Measurements from ENCODE around the gene SEC16A. TPM values are rescaled to one million over a fixed set of nuclear protein-coding genes. Genes with fewer than 3 reads are reported as not detected.

The SEC16A gene
- total and polyA plus RNA-seq, 2 donors (not counting 3 experiments of a cell fraction or from before 2014, with no cell fraction given): 34.5 to 80.6 TPM

DNA sequence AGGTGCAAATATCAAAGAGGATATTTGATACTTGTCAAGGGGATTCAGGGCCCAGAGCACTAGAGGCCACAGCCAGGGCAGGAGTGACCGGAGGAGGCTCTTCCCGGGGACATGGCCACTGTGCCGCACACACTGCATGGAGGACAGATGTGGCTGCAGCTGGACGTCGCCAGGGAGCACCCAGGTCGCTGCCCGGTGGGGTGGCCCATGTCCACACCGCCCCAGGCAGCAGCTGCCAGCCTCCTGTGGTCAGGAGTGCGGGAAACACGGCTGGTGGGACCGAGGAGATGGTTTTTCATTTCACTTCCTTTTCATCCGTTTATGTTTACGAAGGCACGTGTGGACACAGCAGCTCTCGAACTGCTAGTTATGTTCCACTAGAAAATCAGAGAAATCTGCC, 15.1 kb downstream of the SEC16A start:
- ChIA-PET CTCF (no interaction called here), POLR2A (no interaction called here)
- Histone ChIP-seq H3K36me3 (ENCODE audit: control insufficient read depth in 2 of 2, extremely low read depth in 1 of 2, insufficient read depth in 2 of 2, low read length in 2 of 2) (peaks cover 41 to 79% of the 10 kb centered on the region in 2 experiments), H3K4me2 (ENCODE audit: insufficient read depth, low read length) (no peak overlapping the region), H3K27ac (ENCODE audit: insufficient read depth, low read depth, low read length) (no peak overlapping the region), H3K4me3 (replicated peaks in 1 of 3; ENCODE audit: insufficient read depth in 1 of 3, low read depth in 1 of 3, low read length in 3 of 3) (no peak overlapping the region), H3K9me1 (replicated peaks; ENCODE audit: control insufficient read depth, extremely low read depth, insufficient read depth, low read length) (no peaks in the 10 kb centered on the region), H4K20me1 (replicated peaks; ENCODE audit: control insufficient read depth, extremely low read depth, insufficient read depth, low read length) (no peaks in the 10 kb centered on the region), H3K79me2 (ENCODE audit: control insufficient read depth, insufficient read depth, low read length) (peaks cover 35% of the 10 kb centered on the region), H3K9ac (replicated peaks; ENCODE audit: extremely low read depth, insufficient read depth, low read length) (no peak overlapping the region), H3K4me1 (ENCODE audit: control insufficient read depth, extremely low read depth, insufficient read depth, low read length) (no peaks in the 10 kb centered on the region), H3K9me3 (replicated peaks; ENCODE audit: control insufficient read depth, insufficient read depth, low read length) (no peaks in the 10 kb centered on the region), H3K27me3 (ENCODE audit: control insufficient read depth in 2 of 2, insufficient read depth in 2 of 2, low read length in 2 of 2) (no peaks in the 10 kb centered on the region), H2AFZ (ENCODE audit: low read depth, low read length) (no peak overlapping the region)
- DNase-seq (ENCODE audit: low read depth, low spot score) (no peak), FAIRE-seq (no peak)
- TF ChIP-seq POLR2A (IDR thresholded peaks at IDR 0.05; ENCODE audit: low read depth, low read length) (no peak), POLR2AphosphoS5 (IDR thresholded peaks at IDR 0.05; ENCODE audit: insufficient read depth, low read depth, low read length) (no peak), JUN (IDR thresholded peaks at IDR 0.05; ENCODE audit: borderline replicate concordance, insufficient read depth, insufficient read length, low read depth) (no peak), EZH2 (IDR thresholded peaks at IDR 0.05; ENCODE audit: borderline replicate concordance, low read depth, low read length, severe bottlenecking) (no peak), GATA2 (IDR thresholded peaks at IDR 0.05; ENCODE audit: insufficient read depth, insufficient read length, low read depth, low read length) (no peak), FOS (IDR thresholded peaks at IDR 0.05; ENCODE audit: borderline replicate concordance, insufficient read depth, low read length) (no peak), MYC (IDR thresholded peaks at IDR 0.05; ENCODE audit: low read depth, low read length) (no peak)
- TF ChIP-seq, protein P1, sequence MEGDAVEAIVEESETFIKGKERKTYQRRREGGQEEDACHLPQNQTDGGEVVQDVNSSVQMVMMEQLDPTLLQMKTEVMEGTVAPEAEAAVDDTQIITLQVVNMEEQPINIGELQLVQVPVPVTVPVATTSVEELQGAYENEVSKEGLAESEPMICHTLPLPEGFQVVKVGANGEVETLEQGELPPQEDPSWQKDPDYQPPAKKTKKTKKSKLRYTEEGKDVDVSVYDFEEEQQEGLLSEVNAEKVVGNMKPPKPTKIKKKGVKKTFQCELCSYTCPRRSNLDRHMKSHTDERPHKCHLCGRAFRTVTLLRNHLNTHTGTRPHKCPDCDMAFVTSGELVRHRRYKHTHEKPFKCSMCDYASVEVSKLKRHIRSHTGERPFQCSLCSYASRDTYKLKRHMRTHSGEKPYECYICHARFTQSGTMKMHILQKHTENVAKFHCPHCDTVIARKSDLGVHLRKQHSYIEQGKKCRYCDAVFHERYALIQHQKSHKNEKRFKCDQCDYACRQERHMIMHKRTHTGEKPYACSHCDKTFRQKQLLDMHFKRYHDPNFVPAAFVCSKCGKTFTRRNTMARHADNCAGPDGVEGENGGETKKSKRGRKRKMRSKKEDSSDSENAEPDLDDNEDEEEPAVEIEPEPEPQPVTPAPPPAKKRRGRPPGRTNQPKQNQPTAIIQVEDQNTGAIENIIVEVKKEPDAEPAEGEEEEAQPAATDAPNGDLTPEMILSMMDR (IDR thresholded peaks at IDR 0.05; ENCODE audit: extremely low read depth in 1 of 2, insufficient read depth in 1 of 2, low read depth in 1 of 2, low read length in 2 of 2): no peak
- TF ChIP-seq, protein P2, sequence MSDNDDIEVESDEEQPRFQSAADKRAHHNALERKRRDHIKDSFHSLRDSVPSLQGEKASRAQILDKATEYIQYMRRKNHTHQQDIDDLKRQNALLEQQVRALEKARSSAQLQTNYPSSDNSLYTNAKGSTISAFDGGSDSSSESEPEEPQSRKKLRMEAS (IDR thresholded peaks at IDR 0.05; ENCODE audit: insufficient read depth, insufficient read length): no peak
- dilution Hi-C loops (cut with MboI; ENCODE audit: extremely low pct_ligation_motif_present, low sequenced_read_pairs) (no loop called here), intact Hi-C loops (cut with micrococcal nuclease) (no loop called here)
- BruUV-seq (replicated peaks): no TSS peak

Measured in endothelial cell of umbilical vein (primary cell).